GM12864 (cell line): ENCODE measurements around the gene HS3ST6.

ENCODE experiments used
- DNase-seq: peaks from one replicate; pipeline ENCODE4 v3.0.0-alpha.2; 2011; ENCODE audit warnings: low read depth
- H3K4me3 ChIP-seq: 2 replicates; pipeline ENCODE4 v1.5.1; 2011; ENCODE audit warnings: mild to moderate bottlenecking, low read depth, low read length, control low read depth
- TF ChIP-seq, protein P1 (sequence below): IDR thresholded peaks from 2 replicates; pipeline ENCODE4 v1.5.1; 2011; ENCODE audit warnings: low read depth, mild to moderate bottlenecking, moderate library complexity, low read length, control low read depth, inconsistent platforms; ENCODE audit errors: missing control alignments

HS3ST6 gene

DNA sequence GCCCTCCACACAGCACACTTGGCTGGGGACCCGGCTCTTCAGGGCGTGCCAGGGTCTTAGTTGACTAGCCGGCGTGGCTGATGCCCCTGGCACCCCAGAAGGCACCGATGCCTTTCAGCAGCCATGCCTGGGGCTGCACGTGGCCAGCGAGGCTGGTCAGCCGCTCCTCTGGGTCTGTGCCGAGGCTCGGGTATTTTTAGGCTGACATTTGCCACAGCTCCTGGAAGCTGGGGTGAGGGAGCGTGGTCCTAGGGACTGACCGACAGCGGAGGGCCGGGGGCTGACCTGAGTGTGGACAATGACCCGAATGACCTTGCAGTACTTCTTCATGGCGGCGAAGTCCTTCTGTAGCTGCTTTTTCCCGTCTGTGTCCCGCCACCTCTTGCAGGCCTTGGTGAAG is 32.3 kb upstream of the HS3ST6 start:
- TF ChIP-seq, protein P1, sequence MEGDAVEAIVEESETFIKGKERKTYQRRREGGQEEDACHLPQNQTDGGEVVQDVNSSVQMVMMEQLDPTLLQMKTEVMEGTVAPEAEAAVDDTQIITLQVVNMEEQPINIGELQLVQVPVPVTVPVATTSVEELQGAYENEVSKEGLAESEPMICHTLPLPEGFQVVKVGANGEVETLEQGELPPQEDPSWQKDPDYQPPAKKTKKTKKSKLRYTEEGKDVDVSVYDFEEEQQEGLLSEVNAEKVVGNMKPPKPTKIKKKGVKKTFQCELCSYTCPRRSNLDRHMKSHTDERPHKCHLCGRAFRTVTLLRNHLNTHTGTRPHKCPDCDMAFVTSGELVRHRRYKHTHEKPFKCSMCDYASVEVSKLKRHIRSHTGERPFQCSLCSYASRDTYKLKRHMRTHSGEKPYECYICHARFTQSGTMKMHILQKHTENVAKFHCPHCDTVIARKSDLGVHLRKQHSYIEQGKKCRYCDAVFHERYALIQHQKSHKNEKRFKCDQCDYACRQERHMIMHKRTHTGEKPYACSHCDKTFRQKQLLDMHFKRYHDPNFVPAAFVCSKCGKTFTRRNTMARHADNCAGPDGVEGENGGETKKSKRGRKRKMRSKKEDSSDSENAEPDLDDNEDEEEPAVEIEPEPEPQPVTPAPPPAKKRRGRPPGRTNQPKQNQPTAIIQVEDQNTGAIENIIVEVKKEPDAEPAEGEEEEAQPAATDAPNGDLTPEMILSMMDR, result no peak
- no peak for DNase-seq
- no peak overlapping the region for H3K4me3 ChIP-seq

DNA sequence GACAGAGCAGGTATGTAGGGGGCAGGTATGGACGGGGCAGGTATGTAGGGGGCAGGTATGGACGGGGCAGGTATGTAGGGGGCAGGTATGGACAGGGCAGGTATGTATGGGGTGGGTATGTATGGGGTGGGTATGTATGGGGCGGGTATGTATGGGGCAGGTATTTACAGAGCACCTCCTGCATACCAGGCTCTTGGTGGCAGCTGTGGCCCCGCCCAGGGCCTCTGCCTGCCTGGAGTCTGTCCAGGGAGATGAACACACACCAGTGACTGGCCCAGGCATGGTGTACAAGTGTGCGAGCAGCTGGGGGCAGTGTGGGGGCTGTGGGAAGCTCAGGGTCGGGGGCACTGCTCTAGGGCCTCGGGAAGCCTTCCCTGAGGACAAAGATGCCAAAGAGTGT is 31.8 kb upstream of the HS3ST6 start:
- TF ChIP-seq, protein P1, result no peak
- DNase-seq, result no peak

DNA sequence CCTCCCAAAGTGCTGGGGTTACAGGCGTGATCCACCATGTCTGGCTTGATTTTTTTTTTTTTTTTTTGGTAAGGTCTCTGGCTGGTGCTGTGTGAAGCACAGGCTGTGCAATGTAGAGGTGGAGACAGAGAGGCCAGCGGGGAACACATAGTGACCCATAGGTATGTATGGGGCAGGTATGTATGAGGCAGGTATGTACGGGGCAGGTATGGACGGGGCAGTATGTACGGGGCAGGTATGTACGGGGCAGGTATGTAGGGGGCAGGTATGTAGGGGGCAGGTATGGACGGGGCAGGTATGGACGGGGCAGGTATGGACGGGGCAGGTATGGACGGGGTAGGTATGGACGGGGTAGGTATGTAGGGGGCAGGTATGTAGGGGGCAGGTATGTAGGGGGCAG is 31.3 kb upstream of the HS3ST6 start:
- H3K4me3 ChIP-seq, result no peak overlapping the region
- DNase-seq, result no peak
- TF ChIP-seq, protein P1, result no peak

More for the DNA sequence above, 31.8 kb upstream of the HS3ST6 start:
- no peak overlapping the region for H3K4me3 ChIP-seq

DNA sequence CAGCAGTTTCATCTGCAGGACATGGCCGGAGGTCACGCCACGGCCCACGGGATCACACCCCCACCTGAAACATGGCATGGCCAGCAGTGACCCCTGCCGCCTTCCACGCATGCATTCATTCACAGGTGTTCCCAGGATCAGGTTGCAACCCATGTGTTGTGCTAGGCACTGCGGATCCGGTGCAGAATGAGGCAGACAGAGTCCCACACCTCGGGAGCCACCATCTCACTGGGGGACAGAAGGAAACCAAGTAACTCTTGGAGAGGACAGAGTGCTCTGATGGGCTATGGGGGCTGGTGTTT is 29.1 kb upstream of the HS3ST6 start:
- TF ChIP-seq, protein P1, result no peak
- DNase-seq, result no peak
- no peak overlapping the region for H3K4me3 ChIP-seq

DNA sequence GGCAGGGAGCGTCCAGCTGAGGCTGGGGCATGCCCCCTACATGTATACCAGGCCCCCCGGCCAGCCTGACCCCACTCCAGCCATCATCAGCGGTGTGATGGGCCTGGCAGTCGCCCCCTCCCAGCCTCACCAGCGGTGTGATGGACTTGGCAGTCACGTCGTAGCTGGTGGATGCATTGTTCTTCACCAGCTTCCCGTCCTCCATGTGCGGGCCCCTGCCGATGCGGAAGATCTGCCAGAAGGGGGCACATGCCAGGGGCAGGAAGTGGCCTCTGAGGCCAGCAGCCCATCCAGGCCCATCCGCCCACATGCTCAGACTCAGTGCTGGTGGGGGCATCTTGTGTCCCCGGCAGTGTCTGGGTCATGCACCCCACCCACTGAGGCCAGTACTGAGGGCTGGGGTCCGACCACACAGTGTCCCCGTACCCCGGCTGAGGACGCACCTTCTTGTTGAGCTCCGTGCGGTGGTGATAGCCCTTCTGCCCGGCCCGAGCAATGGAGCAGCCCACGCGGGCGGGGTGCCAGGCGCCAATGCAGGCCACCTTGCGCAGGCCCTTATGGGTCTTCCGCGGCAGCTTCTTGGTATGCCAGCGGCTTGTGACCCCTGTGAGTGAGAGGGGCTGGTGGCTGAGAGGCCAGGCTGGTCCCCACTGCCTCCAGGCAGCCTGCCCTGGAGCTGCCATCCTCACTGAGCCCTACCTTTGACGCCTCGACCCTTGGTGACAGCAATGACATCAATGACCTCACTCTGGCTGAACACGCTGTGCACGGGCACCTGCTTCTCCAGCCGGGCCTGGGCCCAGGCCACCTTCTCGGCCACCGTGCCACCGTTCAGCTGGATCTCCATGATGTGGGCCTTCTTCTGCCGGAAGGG is 28.5 kb upstream of the HS3ST6 start:
- DNase-seq, result no peak
- TF ChIP-seq, protein P1, result no peak
- no peak overlapping the region for H3K4me3 ChIP-seq

DNA sequence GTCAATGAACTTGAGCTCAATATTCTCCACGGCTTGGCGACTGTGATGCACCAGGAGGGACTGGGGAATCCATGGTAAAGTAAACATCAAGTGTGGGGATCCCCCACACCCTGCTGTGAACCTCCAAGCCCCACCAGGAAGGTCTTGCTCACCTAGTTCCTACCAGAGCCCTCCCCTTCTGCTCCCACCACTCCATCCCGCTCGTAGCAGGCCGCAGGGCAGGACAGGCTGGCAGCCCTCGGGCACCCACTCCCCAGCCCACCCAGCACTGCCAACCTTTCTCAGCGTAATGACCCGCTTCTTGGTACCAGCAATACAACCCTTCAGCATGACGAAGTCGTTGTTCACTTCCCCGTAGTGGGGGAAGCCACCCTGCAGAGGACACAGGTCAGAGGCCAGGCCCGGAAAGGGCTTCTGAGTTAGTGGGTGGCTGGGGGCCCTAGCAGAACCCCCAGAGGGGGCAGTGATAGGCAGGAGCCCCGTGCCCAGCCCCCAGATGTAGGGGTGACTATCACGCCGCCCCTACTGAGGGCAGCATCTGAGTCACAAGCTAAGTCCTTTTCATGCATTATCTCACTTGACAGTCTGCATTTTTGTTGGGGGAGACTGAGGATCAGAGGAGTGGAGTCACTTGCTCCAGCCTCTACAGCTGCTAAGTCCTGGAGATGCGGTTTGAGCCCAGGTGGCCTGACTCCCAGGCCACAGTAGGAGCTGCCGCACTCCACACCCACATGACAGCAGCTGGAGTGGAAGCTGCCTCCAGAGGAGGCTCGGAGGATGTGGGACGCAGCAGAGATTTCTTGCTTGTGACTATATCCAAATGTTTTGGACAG is 27.6 kb upstream of the HS3ST6 start:
- no peak overlapping the region for H3K4me3 ChIP-seq
- TF ChIP-seq, protein P1, result no peak
- DNase-seq, result no peak
